GM21515 (cell line): Measurements from ENCODE around the gene ST14.

Source experiments
- ATAC-seq: cut with Tn5 transposase; IDR thresholded peaks from one replicate; pipeline ENCODE4 v1.9.1; 2021; ENCODE audit not compliant: unreplicated experiment

The ST14 gene

DNA sequence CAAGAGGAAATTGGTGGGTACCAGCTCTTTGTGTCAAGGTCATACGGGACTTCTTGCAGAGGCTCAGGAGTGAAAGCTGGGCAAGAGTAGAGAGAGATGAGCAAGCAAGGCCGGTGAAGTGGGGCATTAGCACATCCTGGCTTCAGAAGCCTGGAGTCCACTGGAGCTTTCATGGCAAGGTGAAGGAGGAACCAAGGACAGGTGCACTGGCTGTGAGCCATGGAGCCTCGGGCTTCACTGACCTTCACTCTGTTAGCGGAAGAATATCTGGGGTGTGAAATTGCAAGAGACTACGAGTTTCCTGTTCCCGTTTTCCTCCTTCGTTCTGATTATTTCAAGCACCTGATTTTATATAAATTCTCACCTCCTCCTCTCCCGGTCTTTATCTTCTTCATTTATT is 25.9 kb upstream of the ST14 start:
- no peak for ATAC-seq

DNA sequence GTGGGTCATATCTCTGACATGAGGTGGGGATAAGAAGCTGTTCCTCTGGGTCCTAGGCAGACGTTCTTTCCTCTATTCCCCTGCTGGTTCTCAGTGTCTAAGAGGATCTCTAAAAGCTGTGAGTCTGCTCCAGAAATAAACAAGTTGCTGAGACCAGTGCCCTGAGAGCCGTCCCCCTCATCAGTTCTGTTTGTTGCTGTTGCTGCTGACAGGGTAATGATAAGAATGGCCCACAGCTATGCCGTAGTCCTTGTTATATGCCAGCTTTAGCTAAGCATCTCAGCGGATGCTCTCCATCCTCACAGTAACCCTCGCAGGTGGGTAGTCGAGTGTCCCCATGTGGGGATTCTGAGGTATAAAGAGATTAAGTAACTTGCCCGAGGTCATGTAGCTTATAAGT is 23.5 kb upstream of the ST14 start:
- no peak for ATAC-seq

DNA sequence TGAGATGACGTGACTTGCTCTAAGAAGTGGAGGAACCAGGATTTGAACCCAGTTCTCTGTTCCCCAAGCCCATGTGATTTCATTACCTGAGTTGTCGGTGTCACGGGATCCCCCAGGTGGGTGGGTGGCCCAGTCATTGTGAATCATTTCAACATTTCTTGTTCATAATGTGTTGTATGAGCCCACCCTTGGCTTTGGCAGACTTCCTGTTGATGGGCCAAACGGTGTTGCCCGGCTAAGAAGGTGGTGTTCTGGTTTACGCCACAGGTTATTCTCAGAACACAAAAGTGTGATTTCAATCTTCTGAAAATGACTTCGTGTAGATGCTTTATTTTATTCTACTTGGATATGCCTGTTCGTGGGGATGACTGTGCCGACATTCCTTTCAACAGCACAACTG is 21.6 kb upstream of the ST14 start:
- no peak for ATAC-seq

DNA sequence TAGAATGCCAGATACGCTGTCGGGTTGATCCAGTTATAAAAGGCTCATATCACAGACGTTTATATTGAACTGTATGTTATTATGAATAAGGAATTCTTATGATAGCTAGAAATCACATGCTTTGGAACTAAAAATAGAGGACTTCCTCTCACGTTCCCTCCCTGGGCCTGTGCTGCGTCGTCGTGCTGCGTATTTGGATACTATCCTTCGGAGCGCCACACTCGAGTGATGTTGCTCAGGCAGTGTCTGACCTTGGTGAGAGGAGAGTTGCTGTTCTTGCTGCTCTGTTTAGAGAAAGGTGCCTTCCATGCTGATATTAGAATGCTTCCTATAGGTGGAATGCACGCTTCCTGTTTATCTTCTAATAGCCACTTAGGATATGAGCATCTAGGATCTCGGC is 20.2 kb upstream of the ST14 start:
- no peak for ATAC-seq

DNA sequence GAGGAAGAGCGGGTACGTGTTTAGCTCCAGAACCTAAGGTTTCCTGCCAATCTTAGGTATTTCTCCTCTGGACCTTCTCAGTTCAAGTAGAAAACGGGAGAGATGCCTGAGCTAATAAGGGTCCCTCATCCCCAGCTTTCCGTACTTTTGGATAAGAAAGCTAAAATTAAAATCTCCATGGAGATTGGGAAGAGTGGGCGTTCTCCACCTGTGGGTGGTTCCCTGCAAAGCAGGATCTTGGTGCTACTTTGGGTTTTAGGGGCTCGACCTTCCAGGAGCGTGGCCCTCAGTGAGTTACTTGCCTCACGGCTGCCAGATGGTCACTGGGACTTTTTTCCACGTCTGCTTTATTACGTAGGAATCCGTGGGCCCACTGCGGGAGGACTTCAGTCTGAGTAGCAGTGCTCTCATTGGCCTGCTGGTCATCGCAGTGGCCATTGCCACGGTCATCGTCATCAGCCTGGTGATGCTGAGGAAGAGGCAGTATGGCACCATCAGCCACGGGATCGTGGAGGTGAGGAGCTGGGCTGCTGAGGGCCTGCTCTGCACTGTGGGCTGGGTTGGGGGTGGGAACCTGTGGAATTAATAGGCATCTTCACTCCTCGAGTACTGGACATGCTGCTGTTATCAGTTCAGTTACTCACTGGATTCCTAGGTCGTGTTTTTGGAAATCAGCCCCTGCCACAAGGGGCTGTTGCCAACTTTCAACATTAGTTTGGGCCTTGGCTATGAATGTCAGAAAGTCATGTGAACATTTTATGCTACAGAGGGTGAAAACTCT is 17.8 kb upstream of the ST14 start:
- ATAC-seq = no peak

DNA sequence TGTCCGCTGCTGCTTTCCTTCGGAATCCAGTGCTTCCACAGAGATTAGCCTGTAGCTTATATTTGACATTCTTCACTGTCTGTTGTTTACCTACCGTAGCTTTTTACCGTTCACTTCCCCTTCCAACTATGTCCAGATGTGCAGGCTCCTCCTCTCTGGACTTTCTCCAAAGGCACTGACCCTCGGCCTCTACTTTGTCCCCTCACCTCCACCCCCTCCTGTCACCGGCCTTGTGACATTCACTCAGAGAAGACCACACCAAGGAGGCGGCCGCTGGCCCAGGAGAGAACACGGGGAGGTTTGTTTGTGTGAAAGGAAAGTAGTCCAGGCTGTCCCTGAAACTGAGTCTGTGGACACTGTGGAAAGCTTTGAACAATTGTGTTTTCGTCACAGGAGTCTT is 15.4 kb upstream of the ST14 start:
- ATAC-seq = no peak

DNA sequence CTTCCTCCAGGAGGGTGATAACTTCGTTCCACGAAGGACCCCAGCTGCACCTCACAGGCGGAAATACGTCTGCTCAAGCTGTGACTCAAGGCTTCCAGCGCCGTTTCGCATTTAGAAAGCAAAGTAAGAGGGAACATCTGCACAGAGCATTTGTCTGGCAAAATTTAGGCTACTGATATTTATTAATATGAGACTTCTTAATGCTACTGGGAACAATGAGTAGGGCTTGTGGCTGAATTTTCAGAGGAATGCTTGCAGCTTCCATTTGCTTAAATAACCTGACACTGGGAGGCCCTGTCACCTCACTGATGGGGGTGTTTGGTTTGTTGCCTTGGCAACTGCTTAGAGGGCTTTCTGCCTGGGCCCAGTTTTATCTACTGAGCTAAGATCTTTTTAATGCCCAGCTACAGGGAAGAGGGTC is 14.7 kb upstream of the ST14 start:
- ATAC-seq = no peak

DNA sequence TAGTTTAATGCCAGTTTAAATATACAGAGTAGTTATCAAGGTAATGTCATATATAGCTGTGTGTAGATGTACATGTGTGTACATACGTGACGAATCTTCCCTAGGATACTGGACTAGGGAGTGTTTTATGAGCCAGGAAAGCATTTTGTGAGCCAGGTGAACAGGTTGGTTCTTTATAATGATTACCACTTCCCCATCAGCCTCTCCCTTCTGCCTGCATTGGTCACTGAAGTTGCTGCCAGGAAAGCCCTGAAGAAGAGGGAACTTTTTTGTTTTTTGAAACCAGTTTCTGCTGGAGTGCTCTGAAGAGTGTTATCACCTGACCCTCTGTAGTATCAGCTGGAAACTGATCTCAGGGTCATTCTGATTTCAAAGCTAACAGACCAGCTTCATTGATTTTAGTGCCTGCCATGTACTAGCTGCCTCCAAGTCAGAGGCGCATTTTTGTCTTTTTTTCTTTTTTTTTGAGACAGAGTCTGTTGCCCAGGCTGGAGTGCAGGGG is 14.2 kb upstream of the ST14 start:
- ATAC-seq = no peak

DNA sequence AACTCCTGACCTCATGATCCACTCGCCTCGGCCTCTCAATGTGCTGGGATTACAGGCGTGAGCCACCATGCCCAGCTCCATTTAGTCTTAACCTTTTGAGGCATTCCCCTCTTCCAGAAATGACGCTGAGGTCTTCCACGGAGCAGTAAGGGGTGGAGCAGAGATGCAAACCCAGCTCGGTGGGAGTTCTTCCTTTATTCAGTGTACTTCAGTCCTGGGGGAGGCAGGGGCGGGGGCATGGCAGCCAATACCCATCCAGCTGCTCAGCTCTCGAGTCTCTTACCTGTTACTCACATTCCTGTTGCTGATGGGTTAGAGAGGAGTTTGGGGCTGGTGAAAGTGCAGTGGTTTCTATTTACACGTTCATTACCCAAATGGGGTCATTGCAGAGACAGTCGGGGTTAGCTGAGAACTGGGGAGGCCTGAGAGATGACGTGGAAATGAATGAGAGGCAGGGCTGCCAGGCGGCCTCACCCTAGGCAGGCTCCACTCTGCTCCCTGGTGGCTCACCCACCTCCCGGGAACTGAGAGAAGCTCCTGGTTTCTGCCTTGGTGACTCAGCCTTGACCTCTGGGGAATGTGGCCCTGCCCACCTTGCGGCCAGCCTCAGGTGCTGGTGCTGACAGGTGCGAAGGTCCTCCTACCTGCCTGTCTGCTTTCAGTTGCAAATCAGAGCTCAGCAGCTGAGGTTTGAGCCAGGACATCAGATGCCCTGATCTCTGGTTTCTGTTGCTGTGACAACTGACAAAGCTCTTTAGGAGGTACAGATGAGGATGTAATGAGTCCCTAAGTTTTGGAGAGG is 13.4 kb upstream of the ST14 start:
- ATAC-seq = no peak

DNA sequence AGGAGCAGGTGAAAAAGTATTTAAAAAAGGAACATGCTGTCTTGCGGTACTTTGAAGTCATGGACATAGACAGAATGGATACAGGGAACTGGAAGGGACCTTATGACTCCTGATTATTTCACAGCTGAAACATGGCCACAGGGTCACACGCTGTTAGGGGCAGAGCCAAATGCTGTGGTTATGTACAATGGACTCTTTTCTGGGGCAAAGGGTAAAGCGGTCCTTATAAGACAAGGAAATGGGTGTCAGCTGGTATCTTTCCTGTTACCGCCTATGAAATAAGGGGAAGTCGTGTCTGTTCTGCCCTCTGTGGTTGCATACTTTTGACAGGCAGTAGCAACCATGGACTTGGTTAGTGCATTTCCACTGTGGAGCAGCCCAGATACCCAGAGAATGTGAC is 12.8 kb upstream of the ST14 start:
- no peak for ATAC-seq

DNA sequence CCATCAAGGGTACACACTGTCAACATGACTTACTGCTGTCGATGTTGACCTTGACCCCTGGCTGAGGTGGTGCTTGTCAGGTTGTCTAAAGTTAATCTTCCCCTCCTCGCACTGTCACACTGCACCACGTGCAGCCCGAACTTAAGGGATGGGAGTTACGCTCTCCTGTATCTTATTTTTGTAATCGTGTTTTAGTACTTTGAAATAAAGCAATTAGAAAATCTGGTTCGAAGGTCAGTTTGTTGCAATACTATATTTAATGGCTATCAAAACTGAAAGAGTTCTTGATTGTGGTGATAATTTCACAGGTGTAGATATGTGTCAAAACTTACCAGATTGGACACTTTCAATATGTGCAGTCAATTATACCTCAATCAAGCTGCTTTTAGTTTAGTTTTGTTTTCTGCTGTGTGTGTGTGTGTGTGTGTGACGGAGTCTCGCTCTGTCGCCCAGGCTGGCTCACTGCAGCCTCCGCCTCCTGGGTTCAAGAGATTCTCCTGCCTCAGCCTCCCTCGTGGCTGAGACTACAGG is 10.7 kb upstream of the ST14 start:
- ATAC-seq = no peak

DNA sequence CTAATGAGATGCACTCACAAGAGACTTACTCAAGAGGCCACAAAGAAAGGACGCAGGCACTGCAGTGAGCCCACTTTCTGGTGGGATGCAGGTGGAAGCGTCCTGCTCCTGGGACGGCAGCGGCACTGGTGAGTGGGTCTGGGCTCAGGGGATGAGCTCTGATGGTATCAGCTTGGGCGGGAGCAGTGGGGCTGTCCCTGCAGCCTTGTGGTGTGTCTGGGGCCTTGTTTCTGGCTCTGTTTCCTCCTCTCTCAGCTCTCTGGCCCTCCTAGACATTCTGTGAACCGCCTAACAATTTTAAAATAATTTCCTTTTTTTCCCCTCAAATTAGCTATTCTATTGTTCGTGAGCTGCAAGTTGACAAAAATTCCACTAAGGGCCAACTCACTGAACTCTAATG is 8.8 kb upstream of the ST14 start:
- ATAC-seq = peak; percentile 56

DNA sequence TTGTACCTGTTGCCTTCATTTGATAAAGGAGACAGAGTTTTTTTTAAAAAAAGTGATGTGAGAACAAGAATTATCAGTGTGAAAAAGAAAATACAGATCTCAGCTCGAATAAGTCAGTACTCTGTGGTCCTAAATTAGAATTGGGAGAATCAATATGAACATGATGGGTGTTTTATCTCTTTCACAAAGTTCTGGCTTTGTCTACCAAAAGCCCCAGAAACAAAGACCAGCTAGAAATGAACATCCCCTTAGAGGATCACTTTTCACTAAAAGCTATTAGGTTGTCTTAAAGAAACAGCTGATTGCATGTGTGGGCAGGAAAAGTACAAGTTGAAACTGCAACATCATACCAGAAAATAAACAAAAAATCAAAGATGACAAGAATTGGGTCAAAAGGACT is 8.4 kb upstream of the ST14 start:
- peak; percentile 54 for ATAC-seq

DNA sequence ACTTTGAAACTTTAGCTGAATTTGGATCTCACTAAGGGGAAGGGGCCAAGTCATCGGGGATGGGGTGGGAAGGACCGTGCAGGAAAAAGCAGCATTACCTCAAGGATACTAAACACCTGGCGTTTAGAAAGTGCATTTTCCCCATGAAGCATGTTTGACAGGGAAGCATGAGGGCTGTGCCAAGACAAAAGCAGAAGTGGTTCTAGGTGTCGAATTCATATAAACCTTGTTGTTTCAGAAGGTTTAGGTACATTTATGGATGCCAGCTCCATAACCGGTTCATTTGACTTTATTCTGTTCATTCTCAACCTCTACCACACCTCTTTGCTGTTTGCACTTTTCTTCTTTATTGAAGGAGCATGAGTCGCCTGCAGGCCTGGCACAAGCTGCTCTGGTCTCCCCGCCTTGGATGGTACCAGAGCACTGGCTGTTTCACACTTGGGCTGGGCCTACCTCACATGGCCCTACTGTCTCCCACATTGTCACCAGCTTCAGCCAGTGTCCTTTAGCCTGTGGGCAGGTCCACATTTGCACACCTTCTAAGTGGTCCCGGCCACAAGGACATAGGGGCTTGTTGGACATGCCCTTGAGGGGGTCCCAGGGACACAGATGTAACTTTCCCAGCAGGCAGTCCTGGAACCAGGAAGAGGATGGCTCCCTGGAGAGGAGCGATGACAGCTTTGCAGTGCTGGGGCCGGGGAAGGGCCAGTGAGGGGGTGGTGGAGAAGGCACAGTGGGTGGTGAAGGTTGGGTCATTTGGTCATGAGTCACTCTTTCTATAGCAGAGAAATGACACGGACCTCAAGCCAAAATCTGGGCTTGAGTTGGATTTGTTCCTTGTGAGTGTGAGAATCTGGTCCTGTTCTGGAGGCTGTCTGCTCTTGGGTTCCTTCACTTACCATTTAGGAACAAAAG is 3.2 kb upstream of the ST14 start:
- no peak for ATAC-seq

DNA sequence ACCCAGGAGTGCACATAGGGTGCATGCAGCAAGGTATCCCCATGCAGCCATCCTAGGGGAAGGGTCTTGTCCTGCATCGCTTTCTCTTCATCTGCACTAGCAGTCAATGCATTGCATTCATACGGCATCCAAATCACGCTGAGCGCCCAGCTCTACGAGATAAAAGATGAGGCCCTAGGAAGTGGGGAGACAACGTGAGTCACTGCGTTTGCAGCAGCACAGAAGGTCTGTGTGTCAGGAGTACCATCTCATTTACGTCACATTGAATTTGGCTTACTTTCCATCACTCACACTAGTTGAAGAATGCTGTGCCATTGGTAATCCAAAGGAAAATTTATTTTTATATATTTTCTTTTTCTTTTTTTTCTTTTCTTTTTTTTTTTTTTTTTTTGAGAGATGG is 2.5 kb upstream of the ST14 start:
- no peak for ATAC-seq

DNA sequence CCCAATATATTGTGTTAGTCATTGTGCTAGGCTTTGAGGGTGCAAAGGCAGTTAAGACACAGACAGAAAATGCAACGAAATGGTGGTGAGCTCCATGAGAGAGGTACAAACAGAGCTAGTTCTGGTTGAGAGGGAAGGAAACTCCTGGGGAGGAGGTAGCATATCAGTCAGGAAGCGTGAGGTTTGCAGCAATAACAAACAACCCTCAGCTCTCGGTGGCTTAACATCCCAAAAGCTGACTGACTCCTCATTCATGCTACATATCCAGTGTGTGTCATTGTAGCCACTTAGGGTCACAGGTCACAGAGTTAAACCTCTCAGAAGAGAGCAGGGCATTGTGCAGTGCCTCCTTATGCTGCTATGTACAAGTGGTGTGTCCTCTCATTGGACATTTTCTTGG is 1.7 kb upstream of the ST14 start:
- ATAC-seq = no peak

DNA sequence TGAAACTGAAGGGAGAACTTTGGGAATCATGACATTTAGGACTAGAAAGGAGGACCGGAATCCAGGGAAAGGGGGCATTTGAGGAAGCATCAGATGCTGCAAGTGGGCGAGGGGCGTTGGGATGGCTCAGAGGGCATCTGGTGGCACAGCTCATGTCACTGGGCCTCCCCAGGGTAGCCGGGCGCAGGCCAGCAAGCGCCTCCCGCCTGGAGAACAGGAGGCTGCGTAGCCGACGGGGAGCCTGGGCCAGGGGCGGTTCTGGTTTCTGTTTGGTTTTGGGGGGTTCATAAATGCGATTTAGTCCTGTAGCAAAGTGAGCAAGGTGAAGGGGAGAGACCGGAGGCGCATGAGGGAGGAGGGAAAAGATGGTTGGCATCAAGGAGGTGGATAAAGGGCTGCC is 443 bp upstream of the ST14 start:
- no peak for ATAC-seq

DNA sequence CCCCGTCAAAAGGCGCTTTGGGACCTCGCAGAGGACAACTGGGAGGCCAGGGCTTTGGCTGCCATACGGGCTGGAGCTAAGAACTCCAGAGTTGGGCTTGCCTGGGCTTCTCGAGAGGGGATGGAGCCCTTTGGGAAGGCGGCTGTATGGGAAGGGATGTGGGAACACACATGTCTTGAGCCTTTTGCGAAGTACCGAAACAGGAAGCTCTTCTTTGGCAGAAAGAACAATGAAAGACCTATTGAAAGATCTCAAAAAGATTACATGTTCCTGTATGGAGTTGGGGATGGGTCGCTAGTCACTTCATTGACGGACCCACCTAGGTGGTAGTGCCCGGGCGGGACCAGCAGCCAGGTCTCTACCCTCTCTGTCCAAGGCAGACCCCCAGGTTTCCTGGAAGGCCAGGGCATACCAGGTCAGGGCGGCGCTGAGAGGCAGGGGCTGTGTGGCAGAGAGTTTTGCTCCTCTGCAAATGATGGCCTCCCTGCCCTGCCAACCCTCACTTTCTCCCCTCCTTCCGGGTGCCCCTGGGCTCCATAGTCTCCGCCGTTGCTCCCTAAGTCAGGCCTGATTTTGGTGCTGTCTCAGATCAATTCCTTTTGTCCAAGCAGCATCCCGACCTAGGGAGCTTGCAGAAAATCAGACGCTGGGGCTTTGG is 1.0 kb downstream of the ST14 start:
- no peak for ATAC-seq

DNA sequence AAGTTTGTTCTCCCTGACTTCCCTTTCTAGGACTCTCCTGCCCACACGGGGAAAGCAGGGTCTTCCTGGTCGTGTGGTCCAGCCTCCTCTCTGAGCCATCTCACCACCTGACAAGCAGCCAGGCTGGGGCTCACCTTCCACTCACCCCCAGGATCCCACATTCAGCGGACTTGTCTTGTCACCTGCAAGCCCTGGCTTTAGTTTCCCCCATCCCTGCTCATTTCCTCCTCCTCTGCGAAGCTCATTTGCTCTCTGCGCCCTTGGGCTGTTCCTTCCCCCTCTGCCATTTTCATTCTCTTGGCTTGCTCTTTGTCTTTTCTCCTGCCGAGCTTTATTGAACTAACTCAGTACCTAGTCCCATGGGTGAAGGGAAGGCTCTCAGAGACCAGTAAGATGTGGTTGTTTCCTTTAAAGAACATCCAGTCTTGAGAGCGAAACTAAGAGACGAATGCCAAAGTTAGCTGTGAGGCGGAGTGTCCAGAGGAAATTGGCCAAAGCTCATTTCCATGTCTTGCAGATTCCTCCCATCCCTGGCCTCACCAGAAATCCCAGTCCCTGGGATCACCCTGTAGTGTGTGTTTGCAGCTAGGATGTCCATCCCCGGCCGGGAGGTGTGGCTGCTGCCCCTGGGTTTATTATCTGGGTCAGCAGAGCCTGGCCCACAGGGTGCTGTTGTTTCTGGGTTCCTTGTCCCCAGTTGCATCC is 2.0 kb downstream of the ST14 start:
- ATAC-seq = no peak

DNA sequence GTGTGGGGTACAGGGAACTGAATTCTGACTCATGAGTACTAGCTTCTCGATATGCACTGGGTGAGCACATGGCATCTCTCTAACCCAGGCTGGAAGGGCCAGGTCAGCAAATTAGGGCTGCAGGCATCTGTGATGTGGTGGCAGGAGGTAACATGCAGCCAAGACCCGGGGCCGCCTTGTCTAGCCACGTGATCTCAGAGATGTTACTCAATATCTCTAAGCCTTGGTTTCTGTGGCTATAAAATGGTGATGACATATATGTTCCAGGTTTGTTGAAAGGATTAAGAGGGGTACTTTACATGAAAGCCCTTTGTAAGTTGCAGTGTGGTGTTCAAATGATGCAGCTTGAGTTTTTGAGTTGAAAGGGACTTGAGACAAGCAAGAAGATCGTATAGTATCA is 3.2 kb downstream of the ST14 start:
- ATAC-seq = no peak
